Mesendoderm (in vitro differentiated cells): Measurements from ENCODE around the gene HS6ST3.

Experiments used
- DNase-seq: peaks from one replicate; pipeline ENCODE4 v3.0.0; 2013
- H2AK5ac ChIP-seq: 2 replicates; pipeline ENCODE4 v1.6.1; 2013; ENCODE audit warnings: low read length, inconsistent platforms
- H2BK120ac ChIP-seq: 2 replicates; pipeline ENCODE4 v1.6.1; 2013; ENCODE audit warnings: low read depth, mild to moderate bottlenecking, low read length, moderate library complexity, mixed read lengths
- H2BK15ac ChIP-seq: replicated peaks from 2 replicates; pipeline ENCODE4 v1.6.1; 2013; ENCODE audit warnings: low read depth, mild to moderate bottlenecking, moderate library complexity
- H2BK5ac ChIP-seq: 2 replicates; pipeline ENCODE4 v1.6.1; 2013; ENCODE audit warnings: low read length, inconsistent platforms
- H3K18ac ChIP-seq: 2 replicates; pipeline ENCODE4 v1.6.1; 2013; ENCODE audit warnings: mild to moderate bottlenecking, low read length, mixed read lengths
- H3K23ac ChIP-seq: one replicate; pipeline ENCODE4 v1.6.1; 2013; ENCODE audit warnings: low read length
- H3K27ac ChIP-seq: 2 replicates; pipeline ENCODE4 v1.5.1; 2013; ENCODE audit warnings: low read depth, mild to moderate bottlenecking, inconsistent platforms, low read length, moderate library complexity
- H3K27me3 ChIP-seq: 2 replicates; pipeline ENCODE4 v1.6.1; 2013; ENCODE audit warnings: low read length, control low read depth, mild to moderate bottlenecking, inconsistent platforms; ENCODE audit not compliant: insufficient read depth, poor library complexity
- H3K36me3 ChIP-seq: 2 replicates; pipeline ENCODE4 v1.6.1; 2013; ENCODE audit warnings: low read length, inconsistent platforms; ENCODE audit not compliant: control insufficient read depth, insufficient read depth
- H3K4ac ChIP-seq: one replicate; pipeline ENCODE4 v1.6.1; 2013; ENCODE audit warnings: low read depth, mild to moderate bottlenecking, low read length, moderate library complexity
- H3K4me1 ChIP-seq: 2 replicates; pipeline ENCODE4 v1.6.1; 2013; ENCODE audit warnings: low read depth, low read length, inconsistent platforms; ENCODE audit not compliant: control insufficient read depth
- H3K4me2 ChIP-seq: 2 replicates; pipeline ENCODE4 v1.6.1; 2013; ENCODE audit warnings: low read length
- H3K4me3 ChIP-seq: 2 replicates; pipeline ENCODE4 v1.5.1; 2013; ENCODE audit warnings: mild to moderate bottlenecking, low read length
- H3K56ac ChIP-seq: one replicate; pipeline ENCODE4 v1.6.1; 2013; ENCODE audit warnings: low read length
- H3K79me1 ChIP-seq: 2 replicates; pipeline ENCODE4 v1.6.1; 2013; ENCODE audit warnings: low read length, inconsistent platforms
- H3K79me2 ChIP-seq: 2 replicates; pipeline ENCODE4 v1.6.1; 2013; ENCODE audit warnings: mild to moderate bottlenecking, low read length; ENCODE audit not compliant: control insufficient read depth, insufficient read depth
- H3K9ac ChIP-seq: 2 replicates; pipeline ENCODE4 v1.6.1; 2013; ENCODE audit warnings: low read length, inconsistent platforms
- H4K5ac ChIP-seq: one replicate; pipeline ENCODE4 v1.6.1; 2013; ENCODE audit warnings: low read length
- H4K8ac ChIP-seq: one replicate; pipeline ENCODE4 v1.6.1; 2013; ENCODE audit warnings: low read depth, mild to moderate bottlenecking, control low read depth, low read length, moderate library complexity
- WGBS: extraction: QIAGEN DNeasy Blood & Tissue Kit; methylation state at CpG from one replicate; pipeline ENCODE4 v1.1.7; 2013; ENCODE audit warnings: low lambda C conversion rate, missing lambda C conversion rate; ENCODE audit not compliant: insufficient coverage; ENCODE audit errors: extremely low coverage; 5-methylcytosine and 5-hydroxymethylcytosine counted together

The HS6ST3 gene

GRCh38 chr13:96636001-96636709 lies 546.2 kb downstream of the HS6ST3 start:
- H3K79me2 ChIP-seq = no peaks in the 10 kb centered on the region
- no peaks in the 10 kb centered on the region for H3K27me3 ChIP-seq
- no peaks in the 10 kb centered on the region for H3K4me1 ChIP-seq
- H3K18ac ChIP-seq = no peak overlapping the region
- no peaks in the 10 kb centered on the region for H3K79me1 ChIP-seq
- no peak overlapping the region for H3K4me3 ChIP-seq
- H2BK120ac ChIP-seq = no peak overlapping the region
- no peak overlapping the region for H2BK15ac ChIP-seq
- no peak overlapping the region for H2BK5ac ChIP-seq
- H2AK5ac ChIP-seq = no peak overlapping the region
- H3K23ac ChIP-seq = no peak overlapping the region
- no peaks in the 10 kb centered on the region for H3K36me3 ChIP-seq
- H3K4me2 ChIP-seq = no peak overlapping the region
- H3K9ac ChIP-seq = no peak overlapping the region
- H3K56ac ChIP-seq = no peak overlapping the region
- DNase-seq = no peak
- H3K4ac ChIP-seq = no peak overlapping the region
- H4K8ac ChIP-seq = no peak overlapping the region
- no peak overlapping the region for H3K27ac ChIP-seq
- WGBS = no CpG with 5 or more reads among the region's 4 CpGs
- no peak overlapping the region for H4K5ac ChIP-seq

GRCh38 chr13:96637039-96637438 lies 547.1 kb downstream of the HS6ST3 start:
- Histone ChIP-seq H3K4me1 (no peaks in the 10 kb centered on the region), H3K27ac (no peak overlapping the region), H2BK5ac (no peak overlapping the region), H3K79me2 (no peaks in the 10 kb centered on the region), H3K23ac (no peak overlapping the region), H3K79me1 (no peaks in the 10 kb centered on the region), H3K4ac (no peak overlapping the region), H3K4me3 (no peak overlapping the region), H2BK120ac (no peak overlapping the region), H3K27me3 (no peaks in the 10 kb centered on the region), H3K9ac (no peak overlapping the region), H2AK5ac (no peak overlapping the region), H3K56ac (no peak overlapping the region), H2BK15ac (no peak overlapping the region), H3K4me2 (no peak overlapping the region), H3K18ac (no peak overlapping the region), H4K5ac (no peak overlapping the region), H4K8ac (no peak overlapping the region), H3K36me3 (no peaks in the 10 kb centered on the region)
- no peak for DNase-seq

- WGBS = no CpG with 5 or more reads among the region's 3 CpGs
- Histone ChIP-seq H3K27ac (no peak overlapping the region), H2BK120ac (no peak overlapping the region)
These were observed 556.2 kb downstream of the HS6ST3 start for GRCh38 chr13:96646101-96646500.

GRCh38 chr13:96646515-96647211 lies 556.8 kb downstream of the HS6ST3 start:
- no peaks in the 10 kb centered on the region for H3K79me2 ChIP-seq
- H2BK15ac ChIP-seq = no peak overlapping the region
- H2BK5ac ChIP-seq = no peak overlapping the region
- H3K27me3 ChIP-seq = no peaks in the 10 kb centered on the region
- DNase-seq = no peak
- H3K27ac ChIP-seq = no peak overlapping the region
- H2BK120ac ChIP-seq = no peak overlapping the region
- H3K36me3 ChIP-seq = no peaks in the 10 kb centered on the region
- H3K79me1 ChIP-seq = no peaks in the 10 kb centered on the region
- no peak overlapping the region for H4K8ac ChIP-seq
- H3K18ac ChIP-seq = no peak overlapping the region
- H3K4me1 ChIP-seq = no peaks in the 10 kb centered on the region
- H4K5ac ChIP-seq = no peak overlapping the region
- no peak overlapping the region for H3K4me3 ChIP-seq
- no CpG with 5 or more reads among the region's 8 CpGs for WGBS
- no peak overlapping the region for H3K4me2 ChIP-seq
- H3K9ac ChIP-seq = no peak overlapping the region
- H3K23ac ChIP-seq = no peak overlapping the region
- H3K56ac ChIP-seq = no peak overlapping the region
- no peak overlapping the region for H2AK5ac ChIP-seq
- H3K4ac ChIP-seq = no peak overlapping the region

More at GRCh38 chr13:96646101-96646500, 556.2 kb downstream of the HS6ST3 start:
- H3K36me3 ChIP-seq = no peaks in the 10 kb centered on the region
- no peaks in the 10 kb centered on the region for H3K79me2 ChIP-seq
- no peak overlapping the region for H3K56ac ChIP-seq
- H3K18ac ChIP-seq = no peak overlapping the region
- no peak overlapping the region for H3K9ac ChIP-seq
- no peak overlapping the region for H4K5ac ChIP-seq
- H2AK5ac ChIP-seq = no peak overlapping the region
- no peak overlapping the region for H3K4ac ChIP-seq
- no peaks in the 10 kb centered on the region for H3K27me3 ChIP-seq
- H3K4me1 ChIP-seq = no peaks in the 10 kb centered on the region
- no peak overlapping the region for H3K4me3 ChIP-seq
- no peak overlapping the region for H2BK5ac ChIP-seq
- H3K79me1 ChIP-seq = no peaks in the 10 kb centered on the region
- no peak overlapping the region for H2BK15ac ChIP-seq
- no peak overlapping the region for H4K8ac ChIP-seq
- no peak overlapping the region for H3K4me2 ChIP-seq
- DNase-seq = no peak
- H3K23ac ChIP-seq = no peak overlapping the region

- H2BK120ac ChIP-seq = no peak overlapping the region
- H3K23ac ChIP-seq = no peak overlapping the region
- H4K5ac ChIP-seq = no peak overlapping the region
- no peak overlapping the region for H3K4ac ChIP-seq
- no peak overlapping the region for H3K27ac ChIP-seq
- no peaks in the 10 kb centered on the region for H3K79me1 ChIP-seq
- H3K27me3 ChIP-seq = no peaks in the 10 kb centered on the region
- no CpG with 5 or more reads among the region's 3 CpGs for WGBS
- H3K4me1 ChIP-seq = no peaks in the 10 kb centered on the region
- no peak overlapping the region for H4K8ac ChIP-seq
- H3K9ac ChIP-seq = no peak overlapping the region
- H3K18ac ChIP-seq = no peak overlapping the region
- no peak overlapping the region for H2BK5ac ChIP-seq
- no peaks in the 10 kb centered on the region for H3K79me2 ChIP-seq
- H3K36me3 ChIP-seq = no peaks in the 10 kb centered on the region
- no peak overlapping the region for H2BK15ac ChIP-seq
- peak; percentile 73 for DNase-seq
- H2AK5ac ChIP-seq = no peak overlapping the region
- no peak overlapping the region for H3K4me2 ChIP-seq
- no peak overlapping the region for H3K4me3 ChIP-seq
- no peak overlapping the region for H3K56ac ChIP-seq
These were observed 560.5 kb downstream of the HS6ST3 start for GRCh38 chr13:96650301-96650886.
